ENCODE data around the gene CDHR2.

GRCh38 chr5:176549871-176550270, 729 bp downstream of the CDHR2 start:
- TF ChIP-seq POLR2A (IDR thresholded peaks at IDR 0.05) (no peak), CTCF (IDR thresholded peaks at IDR 0.05) (no peak), EP300 (IDR thresholded peaks at IDR 0.05) (no peak)

Data from tibial nerve (tissue), 4 donors.